HUES6 (cell line): ENCODE data around the gene MGAM2.

Experiments
- H3K27ac ChIP-seq: 2 replicates; pipeline ENCODE4 v1.7.0; 2013; ENCODE audit warnings: low read depth, mild to moderate bottlenecking, low read length, inconsistent platforms
- H3K27me3 ChIP-seq: 2 replicates; pipeline ENCODE4 v1.6.1; 2013; ENCODE audit warnings: low read length; ENCODE audit not compliant: control insufficient read depth, insufficient read depth
- H3K36me3 ChIP-seq: 2 replicates; pipeline ENCODE4 v1.6.1; 2013; ENCODE audit warnings: low read length; ENCODE audit not compliant: control insufficient read depth, insufficient read depth
- H3K4me1 ChIP-seq: 2 replicates; pipeline ENCODE4 v1.6.1; 2013; ENCODE audit warnings: low read length; ENCODE audit not compliant: control insufficient read depth, insufficient read depth
- H3K4me3 ChIP-seq: 2 replicates; pipeline ENCODE4 v1.5.1; 2013; ENCODE audit warnings: low read depth, low read length
- H3K9ac ChIP-seq: one replicate; pipeline ENCODE4 v1.6.1; 2013; ENCODE audit warnings: mild to moderate bottlenecking, low read length
- H3K9me3 ChIP-seq: 2 replicates; pipeline ENCODE4 v1.6.1; 2013; ENCODE audit warnings: low read depth, low read length; ENCODE audit not compliant: control insufficient read depth, insufficient read depth

MGAM2 gene

GRCh38 chr7:142176901-142177300 lies 65.4 kb downstream of the MGAM2 start:
- no peaks in the 10 kb centered on the region for H3K27me3 ChIP-seq
- H3K27ac ChIP-seq: no peak overlapping the region
- no peaks in the 10 kb centered on the region for H3K4me1 ChIP-seq
- H3K9me3 ChIP-seq: no peaks in the 10 kb centered on the region
- no peaks in the 10 kb centered on the region for H3K36me3 ChIP-seq
- no peak overlapping the region for H3K9ac ChIP-seq
- no peak overlapping the region for H3K4me3 ChIP-seq

GRCh38 chr7:142177869-142178268 lies 66.4 kb downstream of the MGAM2 start:
- no peaks in the 10 kb centered on the region for H3K4me1 ChIP-seq
- no peaks in the 10 kb centered on the region for H3K9me3 ChIP-seq
- H3K36me3 ChIP-seq: no peaks in the 10 kb centered on the region
- H3K4me3 ChIP-seq: no peak overlapping the region
- H3K27me3 ChIP-seq: no peaks in the 10 kb centered on the region
- H3K27ac ChIP-seq: no peak overlapping the region
- H3K9ac ChIP-seq: no peak overlapping the region

- H3K27me3 ChIP-seq: no peaks in the 10 kb centered on the region
- no peak overlapping the region for H3K4me3 ChIP-seq
- H3K36me3 ChIP-seq: no peaks in the 10 kb centered on the region
- H3K4me1 ChIP-seq: no peaks in the 10 kb centered on the region
- H3K9me3 ChIP-seq: no peaks in the 10 kb centered on the region
- no peak overlapping the region for H3K27ac ChIP-seq
- no peak overlapping the region for H3K9ac ChIP-seq
Observed at GRCh38 chr7:142180426-142180825, 68.9 kb downstream of the MGAM2 start.

- no peak overlapping the region for H3K4me3 ChIP-seq
- H3K9me3 ChIP-seq: no peaks in the 10 kb centered on the region
- no peaks in the 10 kb centered on the region for H3K36me3 ChIP-seq
- H3K4me1 ChIP-seq: no peaks in the 10 kb centered on the region
- no peak overlapping the region for H3K27ac ChIP-seq
- no peak overlapping the region for H3K9ac ChIP-seq
- no peaks in the 10 kb centered on the region for H3K27me3 ChIP-seq
Observed at GRCh38 chr7:142181211-142181610, 69.7 kb downstream of the MGAM2 start.

GRCh38 chr7:142181966-142182365 lies 70.4 kb downstream of the MGAM2 start:
- no peaks in the 10 kb centered on the region for H3K36me3 ChIP-seq
- H3K27ac ChIP-seq: no peak overlapping the region
- H3K9ac ChIP-seq: no peak overlapping the region
- H3K27me3 ChIP-seq: no peaks in the 10 kb centered on the region
- H3K4me1 ChIP-seq: no peaks in the 10 kb centered on the region
- no peak overlapping the region for H3K4me3 ChIP-seq
- no peaks in the 10 kb centered on the region for H3K9me3 ChIP-seq

GRCh38 chr7:142185069-142185468 lies 73.6 kb downstream of the MGAM2 start:
- Histone ChIP-seq H3K4me1 (no peaks in the 10 kb centered on the region), H3K27ac (no peak overlapping the region), H3K36me3 (no peaks in the 10 kb centered on the region), H3K27me3 (no peaks in the 10 kb centered on the region), H3K9ac (no peak overlapping the region), H3K9me3 (no peaks in the 10 kb centered on the region), H3K4me3 (no peak overlapping the region)

- Histone ChIP-seq H3K9ac (no peak overlapping the region), H3K27ac (no peak overlapping the region), H3K9me3 (no peaks in the 10 kb centered on the region), H3K27me3 (no peaks in the 10 kb centered on the region), H3K4me1 (no peaks in the 10 kb centered on the region), H3K4me3 (no peak overlapping the region), H3K36me3 (no peaks in the 10 kb centered on the region)
Observed at GRCh38 chr7:142185801-142186200, 74.3 kb downstream of the MGAM2 start.

GRCh38 chr7:142188154-142188553 lies 76.6 kb downstream of the MGAM2 start:
- H3K4me3 ChIP-seq: no peak overlapping the region
- no peak overlapping the region for H3K27ac ChIP-seq
- no peaks in the 10 kb centered on the region for H3K4me1 ChIP-seq
- H3K36me3 ChIP-seq: no peaks in the 10 kb centered on the region
- no peak overlapping the region for H3K9ac ChIP-seq
- no peaks in the 10 kb centered on the region for H3K9me3 ChIP-seq
- no peaks in the 10 kb centered on the region for H3K27me3 ChIP-seq

GRCh38 chr7:142188846-142189245 lies 77.3 kb downstream of the MGAM2 start:
- Histone ChIP-seq H3K4me1 (no peaks in the 10 kb centered on the region), H3K27me3 (no peaks in the 10 kb centered on the region), H3K9me3 (no peaks in the 10 kb centered on the region), H3K36me3 (no peaks in the 10 kb centered on the region), H3K27ac (no peak overlapping the region), H3K4me3 (no peak overlapping the region), H3K9ac (no peak overlapping the region)

GRCh38 chr7:142194201-142194600 lies 82.7 kb downstream of the MGAM2 start:
- Histone ChIP-seq H3K27me3 (no peaks in the 10 kb centered on the region), H3K27ac (no peak overlapping the region), H3K9ac (no peak overlapping the region), H3K9me3 (no peaks in the 10 kb centered on the region), H3K36me3 (no peaks in the 10 kb centered on the region), H3K4me1 (no peaks in the 10 kb centered on the region), H3K4me3 (no peak overlapping the region)

GRCh38 chr7:142196066-142196840 lies 84.7 kb downstream of the MGAM2 start:
- Histone ChIP-seq H3K9me3 (no peaks in the 10 kb centered on the region), H3K27me3 (no peaks in the 10 kb centered on the region), H3K4me3 (no peak overlapping the region), H3K36me3 (no peaks in the 10 kb centered on the region), H3K27ac (no peak overlapping the region), H3K4me1 (no peaks in the 10 kb centered on the region), H3K9ac (no peak overlapping the region)
